Measurements from ENCODE around the gene CFAP298.

DNA sequence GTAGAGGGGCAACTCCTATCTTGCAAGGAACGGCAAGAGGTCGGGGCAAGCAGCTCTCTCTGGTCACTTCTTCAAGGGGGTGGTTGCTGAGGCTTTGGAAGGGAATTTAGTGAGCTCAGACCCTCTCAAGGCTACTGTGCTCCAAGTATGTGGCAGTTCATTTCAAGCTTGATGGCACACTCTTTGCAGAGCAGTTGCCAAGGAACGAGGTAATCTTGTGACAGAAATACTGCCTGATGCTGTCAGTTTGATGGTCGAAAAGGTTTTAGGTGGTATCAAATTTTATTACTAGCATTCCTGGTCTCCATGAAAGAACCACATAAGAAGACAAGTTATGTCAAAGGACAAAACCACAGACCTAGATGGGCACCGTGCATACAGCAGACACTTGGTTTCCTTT, 13.1 kb downstream of the CFAP298 start:
- TF ChIP-seq, protein P1, sequence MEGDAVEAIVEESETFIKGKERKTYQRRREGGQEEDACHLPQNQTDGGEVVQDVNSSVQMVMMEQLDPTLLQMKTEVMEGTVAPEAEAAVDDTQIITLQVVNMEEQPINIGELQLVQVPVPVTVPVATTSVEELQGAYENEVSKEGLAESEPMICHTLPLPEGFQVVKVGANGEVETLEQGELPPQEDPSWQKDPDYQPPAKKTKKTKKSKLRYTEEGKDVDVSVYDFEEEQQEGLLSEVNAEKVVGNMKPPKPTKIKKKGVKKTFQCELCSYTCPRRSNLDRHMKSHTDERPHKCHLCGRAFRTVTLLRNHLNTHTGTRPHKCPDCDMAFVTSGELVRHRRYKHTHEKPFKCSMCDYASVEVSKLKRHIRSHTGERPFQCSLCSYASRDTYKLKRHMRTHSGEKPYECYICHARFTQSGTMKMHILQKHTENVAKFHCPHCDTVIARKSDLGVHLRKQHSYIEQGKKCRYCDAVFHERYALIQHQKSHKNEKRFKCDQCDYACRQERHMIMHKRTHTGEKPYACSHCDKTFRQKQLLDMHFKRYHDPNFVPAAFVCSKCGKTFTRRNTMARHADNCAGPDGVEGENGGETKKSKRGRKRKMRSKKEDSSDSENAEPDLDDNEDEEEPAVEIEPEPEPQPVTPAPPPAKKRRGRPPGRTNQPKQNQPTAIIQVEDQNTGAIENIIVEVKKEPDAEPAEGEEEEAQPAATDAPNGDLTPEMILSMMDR (IDR thresholded peaks at IDR 0.05), result no peak
- TF ChIP-seq EP300 (IDR thresholded peaks at IDR 0.05; ENCODE audit: low read depth), result no peak
- no peak for TF ChIP-seq POLR2A (IDR thresholded peaks at IDR 0.05)
- no peak for TF ChIP-seq POLR2AphosphoS5 (IDR thresholded peaks at IDR 0.05)
